HG03066 (cell line): ENCODE measurements around the gene GPR153.

ENCODE experiments used
- ATAC-seq: cut with Tn5 transposase; IDR thresholded peaks from one replicate; pipeline ENCODE4 v1.9.1; 2021; ENCODE audit warnings: low read depth; ENCODE audit not compliant: unreplicated experiment

GPR153 gene

GRCh38 chr1:6271006-6271405 is 10.1 kb upstream of the GPR153 start:
- ATAC-seq = no peak

DNA sequence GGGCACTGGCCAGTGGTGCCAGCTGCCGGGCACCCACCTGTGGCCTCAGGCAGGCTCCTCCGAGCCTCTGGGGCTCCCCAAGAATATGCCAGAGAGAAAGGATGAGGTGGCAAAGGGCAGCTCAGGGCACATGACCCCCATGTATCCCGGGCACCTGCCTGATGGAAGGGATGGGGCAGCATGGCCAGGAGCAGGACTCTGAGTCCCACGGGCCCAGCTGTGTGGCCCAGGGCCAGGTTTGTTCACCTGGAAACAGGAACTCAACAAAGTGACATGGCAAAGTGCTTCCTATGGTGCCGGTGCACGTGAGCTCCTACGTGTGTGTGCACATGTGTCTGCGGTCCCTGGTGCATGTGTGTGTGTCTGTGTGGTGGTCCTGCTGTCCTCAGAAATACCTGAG is 9.5 kb upstream of the GPR153 start:
- no peak for ATAC-seq

GRCh38 chr1:6269720-6270400 is 9.0 kb upstream of the GPR153 start:
- ATAC-seq = no peak

GRCh38 chr1:6269296-6269695 is 8.4 kb upstream of the GPR153 start:
- no peak for ATAC-seq

DNA sequence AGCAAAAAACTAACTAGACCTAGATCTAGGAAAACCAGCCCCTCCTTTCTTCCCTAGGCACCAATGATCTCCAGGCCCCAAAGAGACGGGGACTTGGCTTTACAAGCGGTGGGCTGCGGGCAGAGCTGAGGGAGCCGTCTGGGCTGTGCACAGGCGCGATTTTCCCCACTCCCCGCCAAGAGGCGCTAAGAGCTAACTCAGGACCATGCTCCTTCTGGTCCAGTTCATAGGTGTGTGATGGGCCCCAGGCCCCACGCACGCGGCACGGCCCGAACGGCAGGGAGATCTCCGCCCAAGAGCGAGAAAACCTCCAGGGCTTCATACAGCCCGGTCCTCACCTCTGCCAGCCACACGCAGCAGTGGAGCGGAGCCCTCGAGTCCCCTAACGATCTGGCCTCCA is 7.5 kb upstream of the GPR153 start:
- ATAC-seq = no peak

GRCh38 chr1:6267686-6268322 is 6.9 kb upstream of the GPR153 start:
- no peak for ATAC-seq

- ATAC-seq = no peak
These were observed 5.7 kb upstream of the GPR153 start for GRCh38 chr1:6266641-6267040.

DNA sequence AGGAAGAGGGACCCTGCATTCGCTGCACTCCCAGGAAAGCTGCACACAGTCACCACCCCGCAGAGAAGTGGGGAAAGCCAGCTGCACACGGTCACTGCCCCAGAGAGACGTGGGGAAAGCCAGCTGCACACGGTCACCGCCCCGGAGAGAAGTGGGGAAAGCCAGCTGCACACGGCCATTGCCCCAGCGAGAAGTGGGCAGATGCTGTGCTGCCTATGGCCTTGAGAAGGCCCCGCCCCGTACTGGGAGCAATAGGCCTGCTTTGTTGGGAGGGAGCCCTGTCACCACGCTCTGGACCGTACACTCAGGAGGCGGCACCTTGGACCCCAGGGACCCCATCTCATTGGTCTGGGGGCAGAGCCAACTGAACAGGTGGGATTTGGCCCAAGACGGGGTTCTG is 4.3 kb upstream of the GPR153 start:
- ATAC-seq = no peak

GRCh38 chr1:6263716-6264115 is 2.8 kb upstream of the GPR153 start:
- ATAC-seq = no peak

GRCh38 chr1:6262555-6263420 is 1.9 kb upstream of the GPR153 start:
- no peak for ATAC-seq

GRCh38 chr1:6261615-6261995 is 707 bp upstream of the GPR153 start:
- no peak for ATAC-seq

GRCh38 chr1:6260433-6260934 is 414 bp downstream of the GPR153 start:
- ATAC-seq = no peak

DNA sequence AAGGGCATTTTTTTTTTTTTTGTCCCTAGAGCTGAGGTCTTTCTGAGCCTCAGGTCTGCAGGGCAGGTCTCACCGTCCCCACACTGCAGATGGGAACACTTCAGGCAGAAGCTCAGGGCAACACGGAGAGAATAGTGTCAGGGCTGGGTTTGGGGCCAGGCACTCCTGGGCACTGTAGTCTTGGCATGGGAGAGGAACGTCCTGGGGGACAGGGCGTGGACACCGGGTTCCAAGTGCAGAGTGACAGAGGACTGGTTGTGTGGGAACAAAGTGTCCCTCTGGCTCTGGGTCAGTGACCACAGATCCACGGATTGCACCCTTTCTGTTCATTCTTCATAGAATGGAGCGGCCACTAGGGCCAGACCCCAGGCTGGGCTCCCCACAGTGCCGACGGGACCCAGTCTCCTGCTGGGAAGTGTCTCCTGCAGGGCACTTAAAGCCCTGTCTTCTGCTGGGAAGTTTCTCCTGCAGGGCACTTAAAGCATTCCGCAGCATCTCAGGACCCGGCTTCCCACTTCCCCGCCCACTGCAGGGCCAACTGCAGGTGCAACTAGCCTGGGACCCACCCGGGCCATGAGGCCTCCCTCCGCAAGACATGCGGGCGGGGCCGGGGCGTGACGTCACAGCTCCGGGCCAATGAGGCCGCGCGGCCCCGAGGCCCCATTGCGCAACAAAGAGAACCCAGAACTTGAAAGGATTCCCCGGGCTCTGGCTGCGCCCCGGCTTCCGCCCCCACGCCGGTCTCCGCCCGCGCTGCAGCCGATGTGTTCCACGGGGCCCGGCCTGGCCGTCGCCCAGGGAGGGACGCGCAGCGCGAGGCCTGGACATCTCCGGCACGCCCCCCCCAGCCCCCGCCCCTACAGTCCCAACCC is 1.2 kb downstream of the GPR153 start:
- no peak for ATAC-seq

GRCh38 chr1:6258675-6259074 is 2.2 kb downstream of the GPR153 start:
- no peak for ATAC-seq

- ATAC-seq = no peak
These were observed 3.3 kb downstream of the GPR153 start for GRCh38 chr1:6257541-6258069.

DNA sequence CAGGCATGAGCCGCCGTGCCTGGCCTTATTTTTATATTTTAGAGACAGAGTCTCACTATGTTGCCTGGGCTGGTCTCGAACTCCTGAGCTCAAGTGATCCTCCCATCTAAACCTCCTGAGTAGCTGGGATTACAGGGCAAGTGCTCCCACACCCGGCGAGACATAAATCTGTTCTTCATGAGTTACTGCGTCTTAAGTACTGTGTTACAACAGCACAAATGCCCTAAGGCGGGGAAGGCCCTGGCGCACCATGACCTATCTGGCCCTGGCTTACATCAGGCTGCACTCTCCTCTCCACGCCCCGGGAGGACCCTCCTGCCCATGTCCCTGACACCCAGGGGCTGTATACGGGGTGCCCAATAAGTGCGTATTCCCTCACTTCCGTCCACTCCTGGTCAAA is 4.3 kb downstream of the GPR153 start:
- no peak for ATAC-seq

- no peak for ATAC-seq
These were observed 6.2 kb downstream of the GPR153 start for GRCh38 chr1:6254691-6255090.

- no peak for ATAC-seq
These were observed 7.5 kb downstream of the GPR153 start for GRCh38 chr1:6253380-6253779.

DNA sequence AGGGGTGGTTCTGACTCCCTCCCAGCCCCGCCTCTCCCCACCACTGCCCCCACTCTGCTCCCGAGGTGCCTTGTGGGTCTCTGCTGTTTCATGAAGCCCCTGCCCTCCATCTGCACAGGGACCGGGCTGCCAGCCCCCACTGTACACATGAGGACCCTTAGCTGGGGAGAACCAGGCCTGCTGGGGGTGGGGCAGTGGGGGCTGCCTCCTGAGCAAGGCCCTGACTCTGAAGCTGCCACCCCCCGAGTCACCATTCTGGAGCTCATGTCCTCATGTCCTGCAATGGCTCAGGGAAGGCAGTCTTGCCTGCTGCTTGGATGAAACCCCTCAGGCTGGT is 8.6 kb downstream of the GPR153 start:
- ATAC-seq = no peak

GRCh38 chr1:6251681-6252373 is 9.1 kb downstream of the GPR153 start:
- ATAC-seq = no peak
